ENCODE data around the gene COG2. TPM values are rescaled to one million over a fixed set of nuclear protein-coding genes. Genes with fewer than 3 reads are reported as not detected.
"Not testable (repeated sequence)": the region's sequence is repeated elsewhere in the genome, so short reads cannot be mapped to it uniquely, and the experiment has no call there.

Gene COG2
- total RNA-seq, 2 donors from 2014 or later = 22.9 to 31.0 TPM

DNA sequence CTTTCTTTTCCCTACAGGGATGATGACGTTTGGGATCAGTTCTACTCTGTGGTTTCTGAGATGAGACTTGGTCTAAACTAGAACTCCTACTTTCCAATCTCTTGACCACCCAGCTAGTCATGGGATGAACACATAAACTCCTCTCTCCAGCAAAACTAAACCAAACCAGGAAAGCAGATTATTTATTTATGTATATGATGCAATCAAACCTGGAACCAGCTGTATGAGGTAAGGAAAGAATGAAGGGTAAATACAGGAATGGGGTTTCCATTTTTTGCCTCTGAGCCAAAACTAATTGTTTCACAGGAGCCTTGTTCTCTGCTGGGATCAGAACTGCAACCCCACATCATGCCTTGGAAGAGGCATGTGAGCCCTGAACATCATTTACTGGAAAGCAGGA lies 75.0 kb downstream of the COG2 start:
- Histone ChIP-seq H3K4me1 (ENCODE audit: control insufficient read depth in 1 of 2, low read depth in 2 of 2) (peaks cover 0 to 20% of the 10 kb centered on the region in 2 donors), H3K36me3 (no peaks in the 10 kb centered on the region), H3K27ac (no peak overlapping the region), H3K27me3 (replicated peaks; ENCODE audit: insufficient read depth) (no peaks in the 10 kb centered on the region), H3K9me3 (no peaks in the 10 kb centered on the region), H3K4me3 (no peak overlapping the region)
- TF ChIP-seq, protein P1, sequence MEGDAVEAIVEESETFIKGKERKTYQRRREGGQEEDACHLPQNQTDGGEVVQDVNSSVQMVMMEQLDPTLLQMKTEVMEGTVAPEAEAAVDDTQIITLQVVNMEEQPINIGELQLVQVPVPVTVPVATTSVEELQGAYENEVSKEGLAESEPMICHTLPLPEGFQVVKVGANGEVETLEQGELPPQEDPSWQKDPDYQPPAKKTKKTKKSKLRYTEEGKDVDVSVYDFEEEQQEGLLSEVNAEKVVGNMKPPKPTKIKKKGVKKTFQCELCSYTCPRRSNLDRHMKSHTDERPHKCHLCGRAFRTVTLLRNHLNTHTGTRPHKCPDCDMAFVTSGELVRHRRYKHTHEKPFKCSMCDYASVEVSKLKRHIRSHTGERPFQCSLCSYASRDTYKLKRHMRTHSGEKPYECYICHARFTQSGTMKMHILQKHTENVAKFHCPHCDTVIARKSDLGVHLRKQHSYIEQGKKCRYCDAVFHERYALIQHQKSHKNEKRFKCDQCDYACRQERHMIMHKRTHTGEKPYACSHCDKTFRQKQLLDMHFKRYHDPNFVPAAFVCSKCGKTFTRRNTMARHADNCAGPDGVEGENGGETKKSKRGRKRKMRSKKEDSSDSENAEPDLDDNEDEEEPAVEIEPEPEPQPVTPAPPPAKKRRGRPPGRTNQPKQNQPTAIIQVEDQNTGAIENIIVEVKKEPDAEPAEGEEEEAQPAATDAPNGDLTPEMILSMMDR (IDR thresholded peaks at IDR 0.05) = no peak
- DNase-seq (ENCODE audit: low spot score) (no peak), ATAC-seq (ENCODE audit: insufficient number of reproducible peaks, low FRiP score, low read depth) (no peak)

DNA sequence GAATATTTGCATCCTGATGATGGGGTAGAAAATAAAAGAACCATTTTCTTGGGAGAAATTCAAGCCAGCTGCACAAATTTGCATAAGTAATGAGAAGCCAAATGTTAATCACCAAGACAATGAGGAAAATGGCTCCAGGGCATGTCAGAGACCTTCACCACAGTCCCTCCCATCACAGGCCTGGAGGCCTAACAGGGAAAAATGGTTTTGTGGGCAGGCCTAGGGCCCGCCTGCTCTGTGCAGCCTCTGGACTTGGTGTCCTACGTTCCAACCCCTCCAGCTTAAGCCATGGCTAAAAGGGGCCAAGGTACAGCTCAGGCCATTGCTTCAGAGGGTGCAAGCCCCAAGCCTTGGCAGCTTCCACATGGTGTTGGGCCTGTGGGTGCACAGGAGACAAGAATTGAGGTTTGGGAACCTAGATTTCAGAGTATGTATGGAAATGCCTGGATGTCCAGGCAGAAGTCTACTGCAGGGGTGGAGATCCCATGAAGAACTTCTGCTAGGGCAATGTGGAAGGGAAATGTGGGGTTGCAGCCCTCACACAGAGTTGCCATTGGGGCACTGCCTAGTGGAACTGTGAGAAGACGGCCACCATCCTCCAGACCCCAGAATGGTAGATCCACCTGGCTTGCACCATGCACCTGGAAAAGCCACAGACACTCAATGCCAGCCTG lies 79.7 kb downstream of the COG2 start:
- peaks cover 0 to 14% of the 10 kb centered on the region in 2 donors for H3K4me1 ChIP-seq (ENCODE audit: control insufficient read depth in 1 of 2, low read depth in 2 of 2)
- ATAC-seq (ENCODE audit: insufficient number of reproducible peaks, low FRiP score, low read depth); DNase-seq (ENCODE audit: low spot score); H3K27ac ChIP-seq; H3K27me3 ChIP-seq (replicated peaks; ENCODE audit: insufficient read depth); H3K4me3 ChIP-seq; H3K36me3 ChIP-seq; H3K9me3 ChIP-seq: not testable (repeated sequence)

DNA sequence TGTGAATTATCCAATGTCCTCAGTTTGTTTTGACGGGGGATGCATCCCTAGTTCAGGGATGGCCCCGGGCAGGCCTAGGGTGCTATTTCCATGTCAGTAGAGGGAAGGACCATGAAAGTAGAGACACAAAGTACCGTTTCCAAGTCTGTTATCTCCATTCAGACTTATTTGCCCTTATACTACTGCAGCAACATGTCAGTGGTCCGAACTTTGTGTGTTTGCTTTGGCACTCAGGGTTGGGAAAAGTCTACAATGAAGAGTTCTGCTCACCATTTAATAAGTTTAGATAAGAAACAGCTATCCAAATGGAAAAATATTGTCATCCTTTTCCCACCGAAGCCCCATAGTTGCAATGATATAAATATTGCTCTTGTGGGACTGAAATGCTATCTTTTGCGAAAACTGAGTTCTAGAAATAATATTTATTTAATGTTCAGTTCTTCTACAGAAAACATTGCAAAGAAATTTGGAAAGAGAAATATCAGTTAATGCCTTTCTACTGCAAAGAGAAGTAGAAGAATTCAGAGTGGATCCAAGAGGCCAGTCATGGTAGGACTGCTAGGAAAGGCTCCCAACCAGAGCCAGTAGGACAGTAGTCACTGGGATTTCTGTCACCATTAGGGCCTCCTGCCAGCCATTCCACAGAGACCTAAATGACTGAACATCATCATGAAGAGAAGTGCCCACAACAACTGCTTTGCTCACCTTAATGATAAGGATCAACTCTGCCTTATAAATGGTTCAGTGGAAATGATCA lies 83.2 kb downstream of the COG2 start:
- DNase-seq (ENCODE audit: low spot score) (no peak), ATAC-seq (ENCODE audit: insufficient number of reproducible peaks, low FRiP score, low read depth) (no peak)
- Histone ChIP-seq H3K36me3 (no peaks in the 10 kb centered on the region), H3K4me1 (ENCODE audit: control insufficient read depth in 1 of 2, low read depth in 2 of 2) (peaks cover 0 to 14% of the 10 kb centered on the region in 2 donors), H3K27ac (no peak overlapping the region), H3K27me3 (replicated peaks; ENCODE audit: insufficient read depth) (no peaks in the 10 kb centered on the region), H3K4me3 (no peak overlapping the region), H3K9me3 (no peaks in the 10 kb centered on the region)
- TF ChIP-seq, protein P1 (IDR thresholded peaks at IDR 0.05) = no peak

DNA sequence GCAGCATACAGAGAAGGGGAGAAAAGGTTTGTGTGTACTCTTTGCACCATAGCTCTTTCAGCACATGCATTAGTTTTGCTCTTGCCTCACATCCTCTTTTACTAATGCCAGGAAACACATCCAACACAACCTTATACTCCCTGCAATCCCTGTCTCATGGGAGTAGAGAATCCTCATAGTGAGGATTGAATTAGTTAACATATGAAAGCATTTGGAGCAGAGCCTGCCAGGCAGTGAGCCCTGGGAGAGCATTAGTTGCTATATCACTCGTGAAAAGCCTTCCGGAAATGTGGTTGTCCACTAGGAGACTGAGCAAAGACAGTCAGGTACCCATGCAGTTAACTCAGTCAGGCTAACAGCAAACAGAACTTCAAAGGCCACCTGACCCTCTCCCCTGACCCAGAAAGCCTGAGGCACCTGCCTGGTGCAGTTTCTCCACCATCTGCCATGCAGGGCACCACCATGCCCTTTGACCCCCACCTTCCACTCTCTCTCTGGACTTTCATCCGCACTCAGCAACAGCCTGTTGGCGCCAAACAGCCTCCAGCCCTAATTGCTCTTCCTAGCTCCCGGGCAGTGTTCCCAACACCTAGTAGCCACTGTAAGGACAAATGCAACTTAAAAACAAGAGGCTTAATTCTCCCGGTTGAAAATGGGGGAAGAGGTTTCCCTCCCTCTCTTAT lies 86.6 kb downstream of the COG2 start:
- no peaks in the 10 kb centered on the region for H3K27me3 ChIP-seq (replicated peaks; ENCODE audit: insufficient read depth)
- no peaks in the 10 kb centered on the region for H3K36me3 ChIP-seq
- H3K4me1 ChIP-seq (ENCODE audit: control insufficient read depth in 1 of 2, low read depth in 2 of 2) = peaks cover 0 to 14% of the 10 kb centered on the region in 2 donors
- DNase-seq (ENCODE audit: low spot score) = no peak
- H3K9me3 ChIP-seq = no peaks in the 10 kb centered on the region
- ATAC-seq (ENCODE audit: insufficient number of reproducible peaks, low FRiP score, low read depth) = no peak
- TF ChIP-seq, protein P1 (IDR thresholded peaks at IDR 0.05) = no peak
- no peak overlapping the region for H3K4me3 ChIP-seq
- no peak overlapping the region for H3K27ac ChIP-seq

DNA sequence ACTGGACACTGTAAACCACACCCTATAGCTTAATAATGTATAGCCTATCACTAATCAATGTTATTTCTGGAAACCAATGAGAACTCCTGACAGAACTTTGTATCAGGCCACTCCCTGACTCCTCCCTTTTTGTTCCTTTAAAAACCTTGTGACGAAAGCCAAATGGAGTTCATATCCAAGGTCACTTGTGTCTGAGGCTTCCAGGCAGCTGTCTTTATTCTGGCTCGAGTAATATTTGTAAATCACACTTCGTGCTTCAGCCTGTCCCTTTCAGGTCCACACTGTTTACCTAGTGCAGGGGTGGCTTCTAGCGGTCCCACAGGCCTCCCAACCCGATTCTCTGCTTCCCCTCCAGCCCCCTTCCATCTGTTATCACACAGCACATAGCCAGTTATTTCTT lies 88.7 kb downstream of the COG2 start:
- no peak for ATAC-seq (ENCODE audit: insufficient number of reproducible peaks, low FRiP score, low read depth)
- H3K4me1 ChIP-seq (ENCODE audit: control insufficient read depth in 1 of 2, low read depth in 2 of 2) = peaks cover 0 to 3% of the 10 kb centered on the region in 2 donors
- no peak overlapping the region for H3K27ac ChIP-seq
- no peaks in the 10 kb centered on the region for H3K36me3 ChIP-seq
- DNase-seq (ENCODE audit: low spot score) = no peak
- H3K27me3 ChIP-seq (replicated peaks; ENCODE audit: insufficient read depth) = no peaks in the 10 kb centered on the region
- H3K9me3 ChIP-seq = no peaks in the 10 kb centered on the region
- TF ChIP-seq, protein P1 (IDR thresholded peaks at IDR 0.05) = no peak
- no peak overlapping the region for H3K4me3 ChIP-seq
